ENCODE data around the gene CSNK2A2.
A peak's percentile ranks its signal among the peaks of the same experiment; 100 is the strongest.

The CSNK2A2 gene

GRCh38 chr16:58198803-58199411 lies 1.0 kb upstream of the CSNK2A2 start:
- no peak for DNase-seq (ENCODE audit: low spot score)

GRCh38 chr16:58197314-58198012 lies 443 bp downstream of the CSNK2A2 start:
- DNase-seq (ENCODE audit: low spot score): no peak

GRCh38 chr16:58196898-58197313 lies 1.0 kb downstream of the CSNK2A2 start:
- DNase-seq (ENCODE audit: low spot score): peak; percentile 2

DNA sequence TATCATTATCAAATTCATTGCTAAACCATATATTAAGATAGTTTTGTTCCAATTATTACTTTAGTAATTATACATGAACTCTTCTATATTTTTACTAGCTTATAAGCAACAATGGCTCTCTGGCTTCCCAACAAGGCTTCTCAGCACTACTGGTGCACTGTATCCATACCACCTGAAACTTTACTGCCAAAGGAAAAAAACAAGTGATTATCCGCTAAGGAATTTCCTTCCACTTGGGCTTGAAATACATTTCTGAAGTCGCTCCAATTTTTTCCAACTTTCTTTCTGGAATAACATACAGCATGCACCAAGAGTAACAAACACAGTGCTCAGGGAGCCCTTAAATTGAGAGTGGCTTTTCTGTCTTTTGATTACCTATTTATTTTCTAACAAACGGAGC lies 2.1 kb downstream of the CSNK2A2 start:
- no peak for DNase-seq (ENCODE audit: low spot score)

DNA sequence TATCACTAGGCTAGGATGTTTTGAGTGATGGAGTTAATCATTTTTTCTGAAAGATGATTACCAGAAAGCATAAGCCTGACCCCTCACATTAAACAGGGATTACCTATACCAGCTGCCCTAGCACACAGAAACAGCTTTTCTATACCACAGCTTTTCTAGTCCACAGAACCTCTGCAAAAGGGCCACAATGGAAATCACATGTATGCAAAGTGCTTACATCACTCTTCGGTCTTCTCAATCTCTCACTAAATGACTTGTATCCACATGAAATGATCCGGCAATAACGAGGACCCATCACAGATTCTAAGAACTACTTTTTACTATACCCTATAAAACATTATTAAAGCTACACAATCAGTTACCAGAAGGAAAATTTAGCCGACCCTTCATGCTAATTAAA lies 2.6 kb downstream of the CSNK2A2 start:
- no peak for DNase-seq (ENCODE audit: low spot score)

DNA sequence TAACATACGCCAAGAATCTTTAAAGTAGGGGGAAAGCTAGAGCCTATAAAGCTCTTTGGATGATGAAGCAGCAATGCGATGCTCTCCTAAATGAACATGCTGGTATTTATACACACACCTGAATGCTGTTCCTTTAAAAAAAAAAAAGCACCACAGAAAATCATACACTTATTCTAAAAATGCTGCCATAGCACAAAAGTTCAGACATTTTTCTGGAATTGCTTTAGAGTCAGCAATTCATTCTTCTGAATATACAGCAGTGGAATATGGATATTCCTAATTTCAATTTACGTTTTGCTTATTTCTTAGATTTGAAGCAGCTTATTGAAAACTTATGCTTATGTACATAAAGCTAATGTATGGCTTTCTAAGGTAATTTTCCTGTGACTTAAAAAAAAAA lies 3.1 kb downstream of the CSNK2A2 start:
- no peak for DNase-seq (ENCODE audit: low spot score)

DNA sequence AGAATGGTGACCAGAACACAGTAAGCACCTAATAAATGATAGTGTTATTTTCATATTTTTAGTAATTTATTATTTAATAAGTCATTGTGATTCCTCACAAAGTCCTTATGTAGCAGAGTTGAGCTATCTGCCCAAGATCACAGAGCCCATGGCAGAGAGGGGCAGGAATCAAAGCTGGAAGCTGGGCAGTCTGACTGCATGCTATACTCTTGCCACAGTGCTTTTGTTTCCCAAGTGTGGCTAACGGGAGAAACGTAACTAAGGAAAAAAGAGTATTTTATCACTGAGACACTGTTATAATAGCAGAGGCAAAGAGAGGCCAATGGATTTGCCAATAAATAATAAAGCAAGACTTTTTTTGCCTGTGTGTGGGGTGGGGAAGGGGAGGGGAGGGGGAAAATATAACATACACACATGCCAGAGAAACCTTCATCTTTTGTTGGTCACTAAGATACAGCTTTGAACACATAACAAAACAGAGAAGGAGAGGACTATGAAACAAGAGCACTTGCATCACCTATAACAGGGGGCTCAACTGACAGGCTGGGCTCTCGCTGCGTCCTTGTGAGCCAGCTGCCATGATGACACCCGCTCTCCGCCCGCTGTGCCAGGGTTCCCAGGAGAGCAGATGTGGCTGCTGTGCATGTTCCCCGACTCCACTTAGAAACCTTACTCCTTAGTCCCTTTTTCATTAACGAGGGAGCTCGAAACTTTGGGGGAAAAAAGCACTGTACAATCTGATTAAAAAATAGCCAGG lies 10.1 kb downstream of the CSNK2A2 start:
- DNase-seq (ENCODE audit: low spot score): no peak

DNA sequence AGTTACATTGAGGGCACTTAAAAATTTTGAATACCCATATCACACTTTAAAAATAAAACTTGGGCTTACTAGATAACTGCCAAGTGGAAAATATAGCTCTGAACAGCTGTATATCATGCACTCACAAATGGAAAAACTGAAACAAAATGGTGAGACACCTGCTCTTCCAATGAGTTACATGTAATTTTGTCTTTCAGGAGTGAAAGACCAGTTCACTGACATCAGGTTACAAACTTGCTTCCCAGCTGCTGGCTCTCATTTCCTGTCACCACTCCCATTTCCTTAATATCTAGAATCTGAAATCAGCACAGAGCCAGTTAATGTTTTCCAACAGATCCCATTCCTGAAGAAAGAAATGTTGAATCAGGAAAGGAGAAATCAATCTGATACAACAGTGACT lies 10.8 kb downstream of the CSNK2A2 start:
- DNase-seq (ENCODE audit: low spot score): peak; percentile 79

DNA sequence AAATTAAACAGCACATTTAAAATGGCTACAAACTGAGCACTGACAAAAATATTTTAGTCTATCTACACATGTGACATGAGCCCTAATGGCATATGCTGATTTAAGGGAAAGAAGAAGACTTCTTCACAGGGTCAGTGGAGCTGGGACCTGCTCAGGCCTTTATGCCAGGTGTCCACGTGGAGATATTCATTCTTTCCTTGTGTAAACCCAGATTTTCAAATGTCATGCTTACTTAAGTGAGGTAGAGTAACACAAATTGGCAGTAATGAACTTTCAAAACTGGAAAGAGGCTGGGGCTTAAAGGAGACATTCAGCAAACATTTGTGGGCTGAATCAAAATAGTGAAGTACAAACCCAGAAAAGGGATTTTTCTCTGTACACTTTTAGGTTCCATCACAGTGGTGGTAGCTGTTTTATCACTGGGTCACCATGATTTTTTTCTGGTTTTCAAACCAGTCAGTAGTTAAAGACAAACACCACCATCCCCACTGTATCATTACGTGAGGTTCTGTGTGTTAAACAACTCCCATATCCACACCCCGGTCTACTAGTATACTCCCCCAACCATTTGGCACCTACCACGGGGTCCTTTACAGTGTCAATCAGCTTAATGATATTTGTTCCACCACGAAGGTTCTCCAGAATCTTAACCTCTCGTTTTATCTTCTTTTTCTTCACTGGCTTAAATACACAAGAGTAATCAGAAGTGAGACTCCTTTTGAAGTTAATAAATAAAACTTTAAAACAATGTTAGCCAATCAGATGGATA lies 11.5 kb downstream of the CSNK2A2 start:
- no peak for DNase-seq (ENCODE audit: low spot score)

DNA sequence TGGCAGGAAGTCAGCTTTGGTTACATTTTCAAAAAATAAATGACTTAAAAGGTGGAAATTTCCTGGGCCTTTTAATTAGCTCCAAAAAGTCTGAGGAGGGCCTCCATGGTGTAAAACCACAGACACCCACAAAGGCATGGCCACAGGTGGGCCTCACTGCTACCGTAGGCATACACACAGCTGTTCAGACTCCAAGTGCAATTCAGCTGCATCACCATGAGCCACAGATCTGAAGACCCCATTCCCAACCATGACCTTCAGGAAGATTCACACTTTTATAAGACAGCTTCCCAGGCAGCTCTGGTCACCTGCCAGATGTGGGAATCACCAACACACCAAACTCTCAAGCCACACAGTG lies 20.6 kb downstream of the CSNK2A2 start:
- no peak for DNase-seq (ENCODE audit: low spot score)

DNA sequence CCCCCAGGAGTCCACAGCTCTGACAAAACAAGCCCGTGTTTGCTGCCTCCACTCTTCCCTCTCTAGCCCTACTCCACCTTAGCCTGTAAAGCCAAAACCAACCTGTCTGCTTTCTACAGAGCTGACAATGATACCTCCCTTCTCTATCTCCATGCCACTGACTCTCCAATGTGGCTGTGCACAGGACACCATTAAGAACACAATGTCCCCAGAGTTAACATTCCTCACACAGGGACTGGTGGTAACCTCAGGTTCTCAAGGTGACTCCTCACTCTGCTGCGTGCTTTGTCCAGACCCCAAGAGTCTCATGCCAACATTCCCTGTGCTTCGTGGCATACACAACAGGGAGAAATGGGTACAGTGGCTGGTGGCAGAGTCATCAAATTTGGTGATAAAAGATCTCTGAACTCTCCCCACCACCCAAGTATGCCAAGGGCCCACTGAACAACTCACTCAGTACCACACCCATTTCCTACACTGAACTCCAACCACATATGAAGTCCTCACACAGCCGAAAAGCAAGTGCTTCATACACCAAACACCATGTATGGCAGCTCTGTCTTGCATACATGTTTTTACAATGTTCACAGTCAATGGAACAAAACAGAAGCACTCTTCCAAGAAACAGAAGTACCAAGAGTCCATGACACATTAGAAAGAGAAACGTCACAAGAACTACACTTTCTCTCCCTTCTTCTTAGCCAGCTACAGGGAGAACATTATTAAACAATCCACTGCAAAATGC lies 21.1 kb downstream of the CSNK2A2 start:
- no peak for DNase-seq (ENCODE audit: low spot score)

GRCh38 chr16:58170223-58170622 lies 27.7 kb downstream of the CSNK2A2 start:
- no peak for DNase-seq (ENCODE audit: low spot score)

DNA sequence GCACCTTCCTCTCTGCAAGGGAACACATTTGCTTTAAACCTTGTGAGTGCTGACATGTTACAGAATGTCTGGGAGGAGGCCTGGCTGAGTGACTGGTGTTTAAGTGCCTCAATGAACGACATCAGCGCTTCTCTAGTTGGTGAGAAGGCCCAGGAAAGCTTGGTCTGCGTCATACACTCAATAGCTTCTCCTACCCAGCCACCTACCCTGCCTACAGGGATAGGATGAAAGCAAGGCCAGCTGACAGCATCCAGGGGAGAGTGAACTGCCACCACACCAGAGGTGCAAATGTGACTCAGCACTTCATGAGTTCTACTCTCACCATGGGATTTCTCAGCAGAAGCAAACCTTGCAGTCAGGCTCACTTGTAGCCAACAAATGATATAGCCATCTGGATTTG lies 37.1 kb downstream of the CSNK2A2 start:
- no peak for DNase-seq (ENCODE audit: low spot score)

DNA sequence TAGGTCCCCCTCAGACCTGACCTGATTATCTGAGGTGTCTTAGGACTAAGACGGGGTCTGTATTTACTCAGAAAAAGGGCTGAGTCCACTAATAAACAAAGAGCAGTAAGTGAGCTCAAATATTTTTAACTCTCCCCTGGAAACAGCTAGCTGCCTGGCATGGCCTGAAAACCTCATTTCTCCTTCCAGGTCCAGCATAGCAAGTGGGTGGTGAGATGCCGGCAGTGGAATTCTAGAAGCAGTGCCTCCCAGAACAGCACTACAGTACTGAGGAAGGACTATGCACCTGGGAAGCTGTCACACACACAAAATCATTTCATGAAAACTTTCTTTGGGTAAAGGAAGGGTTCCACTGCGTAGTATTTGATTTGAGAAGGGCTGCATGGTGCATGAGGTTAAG lies 39.2 kb downstream of the CSNK2A2 start:
- no peak for DNase-seq (ENCODE audit: low spot score)

- DNase-seq (ENCODE audit: low spot score): no peak
Measured at GRCh38 chr16:58157951-58158540, 39.9 kb downstream of the CSNK2A2 start.

GRCh38 chr16:58157239-58157638 lies 40.7 kb downstream of the CSNK2A2 start:
- no peak for DNase-seq (ENCODE audit: low spot score)

DNA sequence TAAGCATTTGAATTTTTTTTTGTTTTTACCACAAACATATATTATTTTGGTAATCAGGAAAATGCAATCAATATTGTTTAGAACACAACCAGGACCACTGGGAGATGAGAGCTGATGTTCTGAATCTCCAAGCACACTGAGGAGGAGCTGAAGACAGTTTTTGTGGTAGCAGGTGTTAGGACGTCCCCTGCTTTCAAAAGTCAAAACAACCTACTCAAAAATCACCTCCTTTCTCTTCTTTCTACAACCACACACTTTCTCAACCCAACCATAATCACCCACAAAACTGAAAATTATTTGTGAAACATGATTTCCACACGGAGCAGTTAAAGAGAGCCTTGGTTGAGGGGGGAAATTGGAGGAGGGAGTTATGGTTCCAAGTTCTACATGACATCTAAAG lies 42.1 kb downstream of the CSNK2A2 start:
- no peak for DNase-seq (ENCODE audit: low spot score)

DNA sequence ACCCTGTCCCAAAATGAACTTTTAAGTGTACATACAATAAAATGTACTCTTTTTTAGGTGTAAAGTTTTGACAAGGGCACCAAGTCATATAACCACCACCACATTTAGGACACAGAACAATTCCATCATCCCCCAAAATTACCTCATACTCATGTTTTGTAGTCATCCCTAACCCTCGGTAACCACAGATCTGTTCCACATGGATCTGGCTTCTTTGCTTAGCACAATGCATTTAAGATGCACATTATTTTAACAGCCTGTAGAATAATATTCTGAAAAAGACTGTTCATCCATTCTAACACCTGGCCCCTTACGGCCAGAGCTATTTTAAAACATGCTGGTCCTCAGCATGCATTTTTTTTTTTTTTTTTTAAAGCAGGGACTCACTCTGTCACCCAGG lies 43.6 kb downstream of the CSNK2A2 start:
- DNase-seq (ENCODE audit: low spot score): no peak

GRCh38 chr16:58152246-58152868 lies 45.5 kb downstream of the CSNK2A2 start:
- DNase-seq (ENCODE audit: low spot score): no peak

- no peak for DNase-seq (ENCODE audit: low spot score)
Measured at GRCh38 chr16:58148526-58148925, 49.4 kb downstream of the CSNK2A2 start.

- no peak for DNase-seq (ENCODE audit: low spot score)
Measured at GRCh38 chr16:58148099-58148498, 49.8 kb downstream of the CSNK2A2 start.
